HepG2 (cell line): ENCODE data around the gene GDF11. TPM values are rescaled to one million over a fixed set of nuclear protein-coding genes. Genes with fewer than 3 reads are reported as not detected.
A peak's percentile ranks its signal among the peaks of the same experiment; 100 is the strongest.

Experiments used
- ATAC-seq: fragments of 200-7000 bp; cut with Tn5 transposase; 3 replicates; pipeline ENCODE4 v1.9.1; 2020; ENCODE audit warnings: mild to moderate bottlenecking, moderate library complexity
- BruUV-seq: library from RNA; stranded (reverse); fragments of 400-500 nt; replicated peaks from 2 replicates; lab custom pipeline; 2021; lab: Mats Ljungman, UMichigan
- CTCF ChIA-PET: fragments of 300-600 bp; formaldehyde crosslinking; extraction: SDS; loops from one replicate; lab custom pipeline; 2021; ENCODE audit warnings: low total read pairs, inconsistent platforms, low intra/inter-chr PET ratio; lab: Yijun Ruan, JAX
- POLR2A ChIA-PET: fragments of 350-600 bp; sonication (Branson Sonifier 250); formaldehyde crosslinking; loops from one replicate; lab custom pipeline; 2020; ENCODE audit warnings: antibody characterized with exemption, inconsistent platforms; lab: Yijun Ruan, JAX
- DNase-seq: peaks from one replicate; pipeline ENCODE4 v3.0.0-alpha.2; 2015; ENCODE audit warnings: low spot score
- FAIRE-seq: peaks from 3 replicates; lab custom pipeline; 2011; peaks lifted over from hg19 to GRCh38; lab: Jason Lieb, UNC
- H2AFZ ChIP-seq: one replicate; pipeline ENCODE4 v1.6.1; 2011; ENCODE audit warnings: low read length, inconsistent platforms
- H3K27ac ChIP-seq: fragments of 300-600 bp; 3 replicates; pipeline ENCODE4 v1.8.0; 2011; ENCODE audit warnings: mixed run types, mild to moderate bottlenecking, mixed read lengths, low read length, inconsistent platforms; ENCODE audit not compliant: insufficient read depth; ENCODE audit errors: extremely low read length
- H3K27me3 ChIP-seq, 2 experiments: fragments of 200-600 bp in 1 of 2; 2 replicates in 1 of 2; 3 replicates in 1 of 2; pipeline versions ENCODE4 v1.6.0 to v1.8.0; 2011; ENCODE audit warnings: low read length in 2 of 2, mild to moderate bottlenecking in 2 of 2, moderate library complexity in 2 of 2, inconsistent platforms in 1 of 2; ENCODE audit not compliant: insufficient read depth in 2 of 2, control insufficient read depth in 1 of 2
- H3K36me3 ChIP-seq, 2 experiments: fragments of 200-600 bp in 1 of 2; replicated peaks in 1 of 2; 2 replicates in 1 of 2; 3 replicates in 1 of 2; pipeline versions ENCODE4 v1.5.1 to v1.8.0; 2011; ENCODE audit warnings: low read length in 2 of 2, inconsistent platforms in 1 of 2; ENCODE audit not compliant: insufficient read depth in 2 of 2, control insufficient read depth in 1 of 2
- H3K4me1 ChIP-seq: 2 replicates; pipeline ENCODE4 v1.5.1; 2012; ENCODE audit warnings: low read length, inconsistent platforms; ENCODE audit not compliant: insufficient read depth
- H3K4me2 ChIP-seq: 2 replicates; pipeline ENCODE4 v1.6.0; 2011; ENCODE audit warnings: low read depth, low read length, inconsistent platforms
- H3K4me3 ChIP-seq, 3 experiments: fragments of 200-600 bp in 1 of 3; sonication (generic), shearing (Covaris generic) in 1 of 3; replicated peaks in 1 of 3; 2 replicates each; pipeline ENCODE4 v1.5.1; 2011 to 2016; ENCODE audit warnings: low read length in 3 of 3, inconsistent platforms in 2 of 3, low read depth in 2 of 3, mild to moderate bottlenecking in 2 of 3, control low read depth in 1 of 3, mixed read lengths in 1 of 3; ENCODE audit not compliant: insufficient read depth in 1 of 3
- H3K79me2 ChIP-seq: one replicate; pipeline ENCODE4 v1.6.1; 2011; ENCODE audit warnings: low read length, inconsistent platforms; ENCODE audit not compliant: insufficient read depth
- H3K9ac ChIP-seq: 2 replicates; pipeline ENCODE4 v1.6.0; 2011; ENCODE audit warnings: mild to moderate bottlenecking, low read depth, low read length, inconsistent platforms; ENCODE audit not compliant: insufficient read depth
- H3K9me3 ChIP-seq: 2 replicates; pipeline ENCODE4 v1.5.1; 2012; ENCODE audit warnings: mild to moderate bottlenecking, low read length
- H4K20me1 ChIP-seq: 2 replicates; pipeline ENCODE4 v1.6.0; 2011; ENCODE audit warnings: inconsistent platforms, mild to moderate bottlenecking, low read length, moderate library complexity; ENCODE audit not compliant: insufficient read depth
- ATF1 ChIP-seq: IDR thresholded peaks from 2 replicates; pipeline ENCODE4 v1.6.1; 2016; ENCODE audit warnings: mild to moderate bottlenecking, control low read depth
- ATF7 ChIP-seq, 2 experiments: fragments of 450-650 bp in 1 of 2; sonication (generic) in 1 of 2; formaldehyde crosslinking in 1 of 2; IDR thresholded peaks; 2 replicates each; pipeline versions ENCODE4 v1.4.0 to v1.6.1; 2016 to 2020; ENCODE audit warnings: antibody characterized with exemption in 1 of 2, mild to moderate bottlenecking in 1 of 2, missing genetic modification reagents in 1 of 2
- MTA3 ChIP-seq: sonication (generic); formaldehyde crosslinking; IDR thresholded peaks from 2 replicates; pipeline ENCODE4 v1.4.0; 2020; ENCODE audit warnings: missing genetic modification reagents
- SP4 ChIP-seq: sonication (generic); formaldehyde crosslinking; IDR thresholded peaks from 2 replicates; pipeline ENCODE4 v1.8.1; 2023; ENCODE audit warnings: mild to moderate bottlenecking, missing genetic modification reagents
- ZNF598 ChIP-seq: sonication (generic); formaldehyde crosslinking; IDR thresholded peaks from 2 replicates; pipeline ENCODE4 v1.5.1; 2020; ENCODE audit warnings: mild to moderate bottlenecking, missing genetic modification reagents, borderline replicate concordance
- WGBS: methylation state at CpG from one replicate; pipeline ENCODE4 v1.1.6; 2017; ENCODE audit warnings: low lambda C conversion rate; 5-methylcytosine and 5-hydroxymethylcytosine counted together
- in situ Hi-C: cut with HindIII; loops from 2 replicates; pipeline ENCODE4 v1.10.0; 2017; ENCODE audit warnings: low pct_unique_long_range_greater_than_20kb; ENCODE audit not compliant: extremely low pct_ligation_motif_present
- intact Hi-C: fragments of 100-400 bp; cut with micrococcal nuclease; formaldehyde crosslinking; loops from one replicate; pipeline ENCODE4 v1.10.0; 2022; ENCODE audit not compliant: unreplicated experiment
- polyA plus RNA-seq, 8 experiments: library from polyadenylated mRNA; depleted of rRNA in 3 of 8; stranded (reverse) in 7 of 8; unstranded in 1 of 8; fragments of >200 nt; fragmentation: Illumina TruSeq in 4 of 8; extraction: Trizol in 4 of 8; gene quantifications; 2 replicates each; pipeline versions ENCODE4 v1.2.1 to v1.2.3, GENCODE V29; 2011 to 2016; ENCODE audit warnings: low read depth in 4 of 8, missing spikeins in 1 of 8, mixed read lengths in 1 of 8; ENCODE audit not compliant: insufficient read depth in 1 of 8
- total RNA-seq, 5 experiments: library from RNA; depleted of rRNA; stranded (reverse); fragments of >200 nt; fragmentation: Illumina TruSeq; extraction: Trizol; gene quantifications; 2 replicates each; pipeline ENCODE4 v1.2.3, GENCODE V29; 2016; ENCODE audit warnings: low read depth in 1 of 5

GDF11 gene
- total and polyA plus RNA-seq, 2 of the 13 experiments (the other 11 are each of a cell fraction or from before 2014, with no cell fraction given), result 0.63 to 1.5 TPM

DNA sequence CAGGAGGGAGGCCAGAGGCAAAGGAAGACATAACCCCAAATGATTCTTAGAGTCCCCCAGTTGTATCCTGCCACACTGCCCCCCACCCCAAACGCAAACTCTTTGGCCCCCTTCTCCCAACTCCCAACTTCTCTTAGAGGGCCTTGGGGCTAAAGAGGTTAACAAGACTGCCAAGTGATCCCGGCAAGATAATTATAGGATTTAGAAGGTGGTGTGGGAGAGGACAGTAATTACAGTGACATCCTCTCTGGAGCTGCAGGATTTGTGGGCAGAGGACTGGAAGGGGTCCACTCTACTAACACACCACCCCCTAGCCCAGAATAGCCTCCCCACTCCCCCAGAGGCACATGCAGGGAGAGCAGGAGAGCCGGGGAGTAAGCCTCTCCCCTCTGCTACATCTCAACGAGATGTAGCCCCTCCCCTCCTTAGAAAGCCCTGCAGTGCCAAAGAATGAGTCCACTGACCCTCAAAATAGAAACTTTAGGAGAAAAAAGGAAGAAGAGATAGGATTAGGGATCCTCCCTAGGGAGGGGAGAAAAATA lies 5.3 kb upstream of the GDF11 start:
- peak overlapping the region; percentile 85 for H2AFZ ChIP-seq
- H3K79me2 ChIP-seq, result no peaks in the 10 kb centered on the region
- BruUV-seq, result no TSS peak
- peaks cover 35% of the 10 kb centered on the region for H3K4me1 ChIP-seq
- intact Hi-C loops (loop anchor here (1.0 to 5.0 kb wide), 5 partner anchors 13 to 300 kb away; partner anchors contain the start of genes DGKA and RDH5), in situ Hi-C loops (loop anchor here (5.0 kb wide), 4 partner anchors 60 to 295 kb away; no protein-coding TSS in a partner anchor)
- H4K20me1 ChIP-seq, result no peaks in the 10 kb centered on the region
- H3K9me3 ChIP-seq, result no peaks in the 10 kb centered on the region
- DNase-seq, result no peak
- 3% methylated on average over 4 of the region's 4 CpGs for WGBS
- peaks cover 0 to 6% of the 10 kb centered on the region in 2 experiments; a peak in 2 of 5 replicates for H3K27me3 ChIP-seq
- peak; percentile 46 for ATAC-seq
- peak overlapping the region; percentile 39 for H3K9ac ChIP-seq
- peak overlapping the region; percentile 84 for H3K4me2 ChIP-seq
- peak overlapping the region; percentile 34 for H3K27ac ChIP-seq
- no peaks in the 10 kb centered on the region for H3K36me3 ChIP-seq
- peak overlapping the region; percentile 50 to 66 (median 63) for H3K4me3 ChIP-seq
- ChIA-PET POLR2A (interaction anchor here (0.8 to 3.1 kb wide), 10 partner anchors 8 to 190 kb away, joined by 3 to 27 read pairs (median 10); partner anchors contain the start of genes CD63, DNAJC14, ORMDL2 and PYM1), CTCF (interaction anchor here (0.7 to 3.3 kb wide), 8 partner anchors 13 to 292 kb away, joined by 3 to 36 read pairs (median 10); partner anchors contain the start of gene RDH5)
- TF ChIP-seq SP4 (CRISPR knock-in tag) (0 out of 2 replicates have a peak, but pooled peaks have one; percentile 8), ZNF598 (CRISPR knock-in tag) (0 out of 2 replicates have a peak, but pooled peaks have one; percentile 4), ATF1 (CRISPR knock-in tag) (peak; percentile 48; the same call in 1 of the 2 replicates), MTA3 (no peak), ATF7 (IDR thresholded peaks at IDR 0.05) (no peak), ATF7 (CRISPR knock-in tag; IDR thresholded peaks at IDR 0.05) (0 out of 2 replicates have a peak, but pooled peaks have one; percentile 38)
- TF ChIP-seq, all 625 proteins: peak for 4
- FAIRE-seq, result no peak
